HEK293 (cell line): Measurements from ENCODE around the gene CRACDL.

Experiments used
- CTCF ChIA-PET: fragments of 350-600 bp; formaldehyde crosslinking; extraction: SDS; loops from one replicate; lab custom pipeline; 2021; ENCODE audit warnings: antibody characterized with exemption; lab: Yijun Ruan, JAX
- POLR2A ChIA-PET: fragments of 300-600 bp; formaldehyde crosslinking; extraction: SDS; loops from one replicate; lab custom pipeline; 2020; ENCODE audit warnings: antibody characterized with exemption, inconsistent platforms; lab: Yijun Ruan, JAX
- H3K27ac ChIP-seq: fragments of 200-500 bp; sonication (Bioruptor generic); 2 replicates; pipeline ENCODE4 v1.5.1; 2014; ENCODE audit warnings: low read depth, low read length, control low read depth, inconsistent platforms; ENCODE audit errors: extremely low read depth
- H3K36me3 ChIP-seq, 2 experiments: fragments of 200-500 bp in 1 of 2; sonication (Bioruptor generic) in 1 of 2; 1 replicate in 1 of 2; 2 replicates in 1 of 2; pipeline ENCODE4 v1.5.1; 2014 to 2017; ENCODE audit warnings: inconsistent platforms in 2 of 2, low read length in 2 of 2; ENCODE audit not compliant: control insufficient read depth in 2 of 2, insufficient read depth in 1 of 2
- H3K4me1 ChIP-seq: fragments of 200-500 bp; sonication (Bioruptor generic); 2 replicates; pipeline ENCODE4 v1.5.1; 2014; ENCODE audit warnings: mild to moderate bottlenecking, low read length, inconsistent platforms; ENCODE audit not compliant: control insufficient read depth, insufficient read depth
- H3K4me3 ChIP-seq: 2 replicates; pipeline ENCODE4 v1.5.1; 2011; ENCODE audit warnings: low read depth, mild to moderate bottlenecking, control low read depth, low read length, moderate library complexity
- H3K9me3 ChIP-seq: fragments of 200-500 bp; sonication (Bioruptor generic); 2 replicates; pipeline ENCODE4 v1.5.1; 2014; ENCODE audit warnings: low read depth, low read length, inconsistent platforms; ENCODE audit not compliant: control insufficient read depth, insufficient read depth
- ATF2 ChIP-seq: fragments of 450-650 bp; formaldehyde crosslinking; IDR thresholded peaks from 2 replicates; pipeline ENCODE4 v1.5.1; 2016; ENCODE audit warnings: missing biosample characterization, missing genetic modification characterization, low read depth
- CTCF ChIP-seq: fragments of 450-650 bp; formaldehyde crosslinking; IDR thresholded peaks from 2 replicates; pipeline ENCODE4 v1.5.1; 2016; ENCODE audit warnings: missing biosample characterization, missing genetic modification characterization
- SP3 ChIP-seq: fragments of 450-650 bp; formaldehyde crosslinking; IDR thresholded peaks from 2 replicates; pipeline ENCODE4 v1.5.1; 2016; ENCODE audit warnings: missing biosample characterization, missing genetic modification characterization
- YY1 ChIP-seq: fragments of 450-650 bp; formaldehyde crosslinking; IDR thresholded peaks from 2 replicates; pipeline ENCODE4 v1.5.1; 2018; ENCODE audit warnings: missing biosample characterization, missing genetic modification characterization
- YY2 ChIP-seq: fragments of 450-650 bp; formaldehyde crosslinking; IDR thresholded peaks from 2 replicates; pipeline ENCODE4 v1.5.1; 2016; ENCODE audit warnings: missing biosample characterization, missing genetic modification characterization
- ZNF211 ChIP-seq: fragments of 450-650 bp; formaldehyde crosslinking; IDR thresholded peaks from 2 replicates; pipeline ENCODE4 v1.5.1; 2016; ENCODE audit warnings: low read depth, missing biosample characterization, missing genetic modification characterization
- ZNF223 ChIP-seq: fragments of 450-650 bp; formaldehyde crosslinking; IDR thresholded peaks from 2 replicates; pipeline ENCODE4 v1.5.1; 2016; ENCODE audit warnings: missing biosample characterization, missing genetic modification characterization
- ZNF350 ChIP-seq: fragments of 450-650 bp; formaldehyde crosslinking; IDR thresholded peaks from 2 replicates; pipeline ENCODE4 v1.5.0; 2017; ENCODE audit warnings: missing biosample characterization, mild to moderate bottlenecking, missing genetic modification characterization
- ZNF423 ChIP-seq: fragments of 450-650 bp; formaldehyde crosslinking; IDR thresholded peaks from 2 replicates; pipeline ENCODE4 v1.5.1; 2016; ENCODE audit warnings: missing biosample characterization, missing genetic modification characterization
- ZNF449 ChIP-seq: fragments of 450-650 bp; formaldehyde crosslinking; IDR thresholded peaks from 2 replicates; pipeline ENCODE4 v1.5.1; 2017; ENCODE audit warnings: missing biosample characterization, mild to moderate bottlenecking, missing genetic modification characterization, moderate library complexity
- ZNF645 ChIP-seq: fragments of 450-650 bp; formaldehyde crosslinking; IDR thresholded peaks from 2 replicates; pipeline ENCODE4; 2016; ENCODE audit warnings: missing biosample characterization, missing genetic modification characterization
- TF ChIP-seq, protein P1 (sequence below): fragments of 450-650 bp; formaldehyde crosslinking; IDR thresholded peaks from 2 replicates; pipeline ENCODE4 v1.5.1; 2016; ENCODE audit warnings: missing biosample characterization, missing genetic modification characterization
- TF ChIP-seq, protein P2 (sequence below): fragments of 450-650 bp; formaldehyde crosslinking; IDR thresholded peaks from 2 replicates; pipeline ENCODE4 v1.5.1; 2017; ENCODE audit warnings: missing biosample characterization, missing genetic modification characterization

The CRACDL gene

DNA sequence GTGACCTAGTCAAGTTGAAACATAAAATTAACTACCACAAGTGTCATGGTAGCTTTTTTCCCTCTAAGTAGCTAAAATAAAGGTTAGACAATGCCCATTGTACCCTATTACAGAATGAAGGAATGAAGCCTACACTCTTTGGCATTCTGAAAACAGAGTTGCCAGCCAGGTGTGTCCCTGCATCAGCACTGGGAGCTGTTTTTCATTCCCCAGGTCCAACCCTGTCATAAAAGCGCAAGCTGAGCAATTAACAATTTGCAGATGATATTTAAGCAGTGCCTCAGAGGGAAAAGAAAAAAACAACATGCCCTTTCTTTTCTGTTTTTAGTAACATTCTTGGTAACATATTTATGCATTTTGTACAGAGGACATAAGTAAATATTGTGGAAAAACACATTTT is 158.3 kb downstream of the CRACDL start (continued):
- TF ChIP-seq ATF2 (tag by site-specific recombination) (no peak), ZNF350 (tag by site-specific recombination) (no peak), ZNF423 (tag by site-specific recombination) (no peak), ZNF211 (no peak), YY1 (no peak), CTCF (tag by site-specific recombination) (no peak), ZNF223 (no peak), ZNF449 (no peak), SP3 (no peak)
- TF ChIP-seq, protein P1, sequence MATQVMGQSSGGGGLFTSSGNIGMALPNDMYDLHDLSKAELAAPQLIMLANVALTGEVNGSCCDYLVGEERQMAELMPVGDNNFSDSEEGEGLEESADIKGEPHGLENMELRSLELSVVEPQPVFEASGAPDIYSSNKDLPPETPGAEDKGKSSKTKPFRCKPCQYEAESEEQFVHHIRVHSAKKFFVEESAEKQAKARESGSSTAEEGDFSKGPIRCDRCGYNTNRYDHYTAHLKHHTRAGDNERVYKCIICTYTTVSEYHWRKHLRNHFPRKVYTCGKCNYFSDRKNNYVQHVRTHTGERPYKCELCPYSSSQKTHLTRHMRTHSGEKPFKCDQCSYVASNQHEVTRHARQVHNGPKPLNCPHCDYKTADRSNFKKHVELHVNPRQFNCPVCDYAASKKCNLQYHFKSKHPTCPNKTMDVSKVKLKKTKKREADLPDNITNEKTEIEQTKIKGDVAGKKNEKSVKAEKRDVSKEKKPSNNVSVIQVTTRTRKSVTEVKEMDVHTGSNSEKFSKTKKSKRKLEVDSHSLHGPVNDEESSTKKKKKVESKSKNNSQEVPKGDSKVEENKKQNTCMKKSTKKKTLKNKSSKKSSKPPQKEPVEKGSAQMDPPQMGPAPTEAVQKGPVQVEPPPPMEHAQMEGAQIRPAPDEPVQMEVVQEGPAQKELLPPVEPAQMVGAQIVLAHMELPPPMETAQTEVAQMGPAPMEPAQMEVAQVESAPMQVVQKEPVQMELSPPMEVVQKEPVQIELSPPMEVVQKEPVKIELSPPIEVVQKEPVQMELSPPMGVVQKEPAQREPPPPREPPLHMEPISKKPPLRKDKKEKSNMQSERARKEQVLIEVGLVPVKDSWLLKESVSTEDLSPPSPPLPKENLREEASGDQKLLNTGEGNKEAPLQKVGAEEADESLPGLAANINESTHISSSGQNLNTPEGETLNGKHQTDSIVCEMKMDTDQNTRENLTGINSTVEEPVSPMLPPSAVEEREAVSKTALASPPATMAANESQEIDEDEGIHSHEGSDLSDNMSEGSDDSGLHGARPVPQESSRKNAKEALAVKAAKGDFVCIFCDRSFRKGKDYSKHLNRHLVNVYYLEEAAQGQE (tag by site-specific recombination) = no peak
- TF ChIP-seq, protein P2, sequence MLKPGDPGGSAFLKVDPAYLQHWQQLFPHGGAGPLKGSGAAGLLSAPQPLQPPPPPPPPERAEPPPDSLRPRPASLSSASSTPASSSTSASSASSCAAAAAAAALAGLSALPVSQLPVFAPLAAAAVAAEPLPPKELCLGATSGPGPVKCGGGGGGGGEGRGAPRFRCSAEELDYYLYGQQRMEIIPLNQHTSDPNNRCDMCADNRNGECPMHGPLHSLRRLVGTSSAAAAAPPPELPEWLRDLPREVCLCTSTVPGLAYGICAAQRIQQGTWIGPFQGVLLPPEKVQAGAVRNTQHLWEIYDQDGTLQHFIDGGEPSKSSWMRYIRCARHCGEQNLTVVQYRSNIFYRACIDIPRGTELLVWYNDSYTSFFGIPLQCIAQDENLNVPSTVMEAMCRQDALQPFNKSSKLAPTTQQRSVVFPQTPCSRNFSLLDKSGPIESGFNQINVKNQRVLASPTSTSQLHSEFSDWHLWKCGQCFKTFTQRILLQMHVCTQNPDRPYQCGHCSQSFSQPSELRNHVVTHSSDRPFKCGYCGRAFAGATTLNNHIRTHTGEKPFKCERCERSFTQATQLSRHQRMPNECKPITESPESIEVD (tag by site-specific recombination) = no peak
- TF ChIP-seq, all 188 proteins: peak for 0

DNA sequence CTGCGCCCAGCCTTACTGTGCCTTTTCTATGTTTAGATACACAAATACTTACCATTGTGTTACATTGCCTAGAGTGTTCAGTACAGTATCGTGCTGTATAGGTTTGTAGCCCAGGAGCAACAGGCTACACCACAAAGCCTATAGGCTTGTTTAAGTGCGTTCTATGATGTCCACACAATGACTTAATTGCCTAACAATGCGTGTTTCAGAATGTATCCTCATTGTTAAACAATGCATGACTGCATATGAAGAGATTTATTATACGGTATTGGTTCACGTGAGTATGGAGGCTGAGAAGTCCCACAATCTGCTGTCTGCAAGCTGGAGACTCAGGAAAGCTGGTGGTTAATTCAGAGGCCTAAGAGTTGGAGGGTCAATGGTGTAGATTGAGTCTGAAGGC is 158.9 kb downstream of the CRACDL start:
- POLR2A ChIA-PET = interaction anchor here (0.7 kb wide), 1 partner anchor 18 kb away, joined by 5 read pairs; no protein-coding TSS in a partner anchor
- no peak overlapping the region for H3K4me3 ChIP-seq
- no peak for TF ChIP-seq YY2 (tag by site-specific recombination)
- TF ChIP-seq ZNF645 = no peak
- TF ChIP-seq, all 188 proteins: peak for 0
- no peak overlapping the region for H3K27ac ChIP-seq
- CTCF ChIA-PET = interaction anchor here (0.7 kb wide), 1 partner anchor 195 kb away, joined by 3 read pairs; no protein-coding TSS in a partner anchor
- no peaks in the 10 kb centered on the region for H3K9me3 ChIP-seq
- H3K36me3 ChIP-seq = no peaks in the 10 kb centered on the region
- H3K4me1 ChIP-seq = no peaks in the 10 kb centered on the region
